H1 (cell line): Measurements from ENCODE around the gene KLHDC4. TPM values are rescaled to one million over a fixed set of nuclear protein-coding genes. Genes with fewer than 3 reads are reported as not detected.

ENCODE experiments used
- EP300 ChIP-seq, 2 experiments: IDR thresholded peaks; 1 replicate in 1 of 2; 2 replicates in 1 of 2; pipeline ENCODE4 v1.6.1; 2011 to 2012; ENCODE audit warnings: low read depth in 2 of 2, low read length in 2 of 2, mild to moderate bottlenecking in 2 of 2, borderline replicate concordance in 1 of 2, inconsistent platforms in 1 of 2, moderate library complexity in 1 of 2
- SIRT6 ChIP-seq: IDR thresholded peaks from one replicate; pipeline ENCODE4 v1.7.1; 2012; ENCODE audit warnings: low read length, inconsistent platforms
- polyA plus RNA-seq, 7 experiments: library from polyadenylated mRNA; depleted of rRNA in 3 of 7; stranded (reverse) in 5 of 7; unstranded in 2 of 7; fragments of >200 nt in 5 of 7; fragments of 200-250 nt in 2 of 7; gene quantifications; 1 replicate in 5 of 7; 2 replicates in 1 of 7; 4 replicates in 1 of 7; pipeline versions ENCODE4 v1.2.1 to v1.2.3, GENCODE V29; 2011 to 2013; ENCODE audit warnings: missing spikeins in 2 of 7, mixed read lengths in 2 of 7
- total RNA-seq: library from RNA; stranded (reverse); fragmentation: NEBNext Ultra II Directional; extraction: Animal tissue kit (Norgen Biotek cat#: 25700); gene quantifications from 2 replicates; pipeline ENCODE4 v1.2.1, GENCODE V29; 2021

The KLHDC4 gene
- total and polyA plus RNA-seq, 2 of the 8 experiments (the other 6 are each of a cell fraction or from before 2014, with no cell fraction given): 23.7 to 63.9 TPM

- TF ChIP-seq SIRT6 (no peak), EP300 (IDR thresholded peaks at IDR 0.05; ENCODE audit: borderline replicate concordance in 1 of 2, low read depth in 2 of 2, low read length in 2 of 2) (no peak)
- TF ChIP-seq, all 59 proteins: peak for 0
These were observed 74.7 kb downstream of the KLHDC4 start (continued) for GRCh38 chr16:87690911-87691685.
